SHP77 treated with DMSO at 0.1 percent for 48 hours (cell line): ENCODE data around the gene LARP4B.

Experiments
- DNase-seq: peaks from one replicate; lab custom pipeline; 2025; lab: John Stamatoyannopoulos, UW

The LARP4B gene

DNA sequence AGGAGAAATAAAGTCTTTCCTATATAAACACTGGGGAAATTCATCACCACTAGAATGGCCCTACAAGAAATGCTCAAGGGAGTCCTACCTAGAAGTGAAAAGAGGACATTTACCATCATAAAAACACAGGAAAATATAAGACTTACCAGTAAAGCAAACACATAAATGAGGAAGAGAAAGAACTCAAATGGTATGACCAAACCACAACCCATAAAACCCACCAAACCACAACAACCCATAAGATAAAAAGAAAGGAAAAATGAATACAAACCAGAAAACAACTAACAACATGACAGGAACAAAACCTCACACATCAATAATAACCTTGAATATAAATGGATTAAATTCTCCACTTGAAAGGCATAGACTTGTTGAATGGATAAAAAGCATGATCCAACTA lies 170.1 kb downstream of the LARP4B start:
- no peak for DNase-seq

DNA sequence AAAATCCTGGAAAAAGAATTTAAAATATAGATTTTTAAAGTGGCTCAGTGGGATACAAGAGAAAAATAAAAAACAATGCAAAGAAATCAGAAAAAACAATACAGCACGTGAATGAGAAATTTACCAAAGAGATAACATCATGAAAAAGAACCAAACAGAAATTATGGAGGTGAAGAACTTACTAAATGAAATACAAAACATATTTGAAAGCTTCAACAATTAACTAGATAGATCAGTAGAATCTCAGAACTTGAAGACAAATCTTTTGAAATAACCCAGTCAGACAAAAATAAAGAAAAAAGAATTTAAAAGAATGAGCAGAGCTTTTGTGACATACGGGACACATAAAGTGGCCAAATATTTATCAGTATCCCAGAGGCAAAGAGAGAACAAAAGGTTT lies 170.9 kb downstream of the LARP4B start:
- DNase-seq: no peak

DNA sequence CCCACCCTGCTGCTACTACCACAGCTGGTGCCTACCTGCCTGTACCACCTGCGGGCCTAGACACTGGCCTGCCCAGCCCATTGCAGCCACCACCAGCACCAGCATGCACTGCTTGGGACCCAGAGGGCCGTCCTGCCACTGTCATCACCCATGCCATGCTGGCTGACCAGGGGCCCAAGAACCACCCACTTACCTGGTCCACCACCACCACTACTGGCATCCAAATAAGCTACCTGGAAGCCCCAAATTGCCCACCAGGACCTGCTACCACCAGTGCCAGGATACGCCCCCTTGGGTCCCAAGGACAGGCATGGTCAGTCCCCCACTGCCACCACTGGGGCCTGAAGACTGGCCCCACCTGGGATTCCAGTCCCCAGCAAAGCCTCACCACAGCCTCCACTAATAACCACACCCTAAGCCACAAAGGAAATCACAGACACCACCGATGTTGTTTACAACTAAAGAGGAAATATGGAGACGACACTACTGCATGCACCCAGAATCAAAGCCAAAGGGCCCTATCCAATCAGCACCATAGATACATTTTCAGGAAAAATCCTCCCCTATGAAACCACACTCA lies 171.5 kb downstream of the LARP4B start:
- no peak for DNase-seq
